LHCN-M2 (cell line): ENCODE measurements around the gene HDAC1. TPM values are rescaled to one million over a fixed set of nuclear protein-coding genes. Genes with fewer than 3 reads are reported as not detected.

Source experiments
- DNase-seq: peaks from one replicate; pipeline ENCODE4 v3.0.0-alpha.2; 2012; ENCODE audit warnings: low read depth
- total RNA-seq: library from RNA; depleted of rRNA; stranded (reverse); fragments of >200 nt; gene quantifications from 2 replicates; pipeline ENCODE4 v1.2.3, GENCODE V29; 2014; rRNA removed

The HDAC1 gene
- total RNA-seq, 1 experiment from 2014 or later = 54.4 TPM

DNA sequence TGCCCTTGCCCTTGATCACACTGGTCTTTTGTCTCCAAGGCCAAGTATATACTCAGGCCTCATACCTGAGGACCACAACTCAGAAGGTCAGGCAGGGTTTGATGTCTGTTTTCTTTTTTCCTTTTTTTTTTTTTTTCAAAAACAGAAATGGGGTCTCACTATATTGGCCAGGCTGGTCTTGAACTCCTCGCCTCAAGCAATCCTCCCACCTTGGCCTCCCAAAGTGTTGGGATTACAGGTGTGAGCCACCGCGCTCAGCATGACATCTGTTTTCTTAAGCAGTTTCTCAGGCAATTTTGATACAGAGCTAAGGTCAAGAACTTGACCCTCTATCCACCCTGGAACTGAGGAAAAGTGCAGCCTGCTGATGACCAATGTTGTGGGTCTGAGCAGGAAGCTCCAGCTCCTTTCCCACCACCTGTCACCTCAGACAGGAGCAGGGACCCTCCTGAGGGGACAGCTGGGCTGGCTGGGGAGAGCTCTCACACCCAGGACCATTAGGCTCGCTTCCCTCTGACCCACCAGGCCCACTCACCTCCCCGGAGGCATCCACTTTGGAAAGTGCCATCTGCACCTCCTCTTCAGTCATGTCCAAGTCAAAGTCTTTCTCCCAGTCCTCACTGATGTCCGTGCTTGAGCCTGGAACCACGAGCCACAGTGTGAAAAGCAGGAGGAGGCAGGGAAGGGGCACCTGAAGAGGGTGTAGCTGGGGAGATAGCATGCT is 76.2 kb downstream of the HDAC1 start:
- no peak for DNase-seq

DNA sequence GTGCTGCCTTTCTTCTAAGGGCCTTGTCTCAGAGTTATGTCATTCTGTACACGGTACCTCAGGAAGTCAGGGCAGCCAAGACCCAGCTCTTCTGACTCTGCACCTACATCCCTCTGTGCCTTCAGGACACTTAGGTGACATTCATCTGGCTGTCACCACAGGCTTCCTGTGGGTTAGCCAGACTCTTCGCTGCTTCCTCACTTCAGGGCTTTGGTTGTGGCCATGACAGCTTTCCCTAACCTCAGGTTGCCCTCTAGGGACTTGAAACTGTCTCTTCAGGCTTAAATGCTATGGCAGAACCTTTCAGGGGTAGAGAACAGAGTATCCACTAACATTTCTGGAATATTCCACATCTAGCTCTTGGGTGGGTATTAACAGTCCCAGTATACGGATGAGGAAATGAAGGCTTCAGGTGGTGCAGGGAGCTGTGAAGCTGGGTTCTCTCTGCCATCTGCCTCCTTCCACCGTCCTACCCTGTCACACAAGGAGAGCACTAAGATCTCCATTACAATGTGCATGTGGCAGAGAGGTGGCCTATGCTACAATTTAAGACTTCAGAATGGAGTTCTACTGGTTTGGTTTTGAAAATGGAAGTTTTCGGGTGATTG is 80.4 kb downstream of the HDAC1 start:
- DNase-seq = no peak

DNA sequence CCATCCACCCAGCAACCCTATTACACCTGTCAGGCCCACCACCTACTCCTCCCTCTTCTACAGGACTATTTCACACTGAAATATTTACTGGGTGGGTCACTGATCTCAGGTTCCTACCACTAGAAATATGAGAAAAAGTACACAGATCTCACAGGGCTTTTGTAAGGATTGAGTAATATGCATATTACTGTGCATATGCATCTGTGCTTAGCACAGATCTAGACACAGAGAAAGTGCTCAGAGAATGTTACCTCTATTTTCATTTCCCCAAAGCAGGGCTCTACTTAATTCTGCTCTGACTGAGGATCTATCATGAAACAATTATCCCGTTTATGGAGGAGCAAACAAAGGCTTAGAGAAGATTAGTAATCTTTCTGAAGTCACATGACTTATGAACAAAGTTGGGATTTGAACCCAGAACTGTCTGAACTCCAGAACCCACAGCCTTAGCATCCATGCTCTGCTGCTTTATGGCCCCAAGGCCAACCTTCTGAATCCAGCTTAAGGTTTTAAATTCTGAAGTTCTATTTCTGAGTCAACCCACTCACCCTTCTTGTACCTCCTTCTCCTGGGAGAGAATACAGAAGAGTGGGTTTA is 82.2 kb downstream of the HDAC1 start:
- no peak for DNase-seq

DNA sequence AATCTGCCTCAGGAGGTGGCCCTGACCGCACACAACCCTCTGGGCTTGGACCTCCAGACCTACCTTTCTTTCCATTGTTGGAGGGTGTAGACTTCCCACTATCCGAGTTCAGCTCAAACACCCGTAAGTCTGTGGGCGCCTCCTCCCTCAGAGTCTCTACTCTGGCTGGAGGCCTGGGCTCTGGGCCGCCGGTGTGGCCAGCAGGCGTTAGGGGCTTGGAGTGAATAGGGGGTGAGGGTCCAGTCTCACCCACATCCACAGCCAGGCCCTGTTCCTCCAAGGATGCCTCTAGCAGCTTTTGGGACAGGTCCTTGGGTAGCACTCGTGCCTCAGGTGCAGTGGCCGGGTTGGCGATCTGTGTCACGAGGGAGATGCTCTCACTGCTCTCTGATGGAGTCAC is 84.3 kb downstream of the HDAC1 start:
- no peak for DNase-seq

DNA sequence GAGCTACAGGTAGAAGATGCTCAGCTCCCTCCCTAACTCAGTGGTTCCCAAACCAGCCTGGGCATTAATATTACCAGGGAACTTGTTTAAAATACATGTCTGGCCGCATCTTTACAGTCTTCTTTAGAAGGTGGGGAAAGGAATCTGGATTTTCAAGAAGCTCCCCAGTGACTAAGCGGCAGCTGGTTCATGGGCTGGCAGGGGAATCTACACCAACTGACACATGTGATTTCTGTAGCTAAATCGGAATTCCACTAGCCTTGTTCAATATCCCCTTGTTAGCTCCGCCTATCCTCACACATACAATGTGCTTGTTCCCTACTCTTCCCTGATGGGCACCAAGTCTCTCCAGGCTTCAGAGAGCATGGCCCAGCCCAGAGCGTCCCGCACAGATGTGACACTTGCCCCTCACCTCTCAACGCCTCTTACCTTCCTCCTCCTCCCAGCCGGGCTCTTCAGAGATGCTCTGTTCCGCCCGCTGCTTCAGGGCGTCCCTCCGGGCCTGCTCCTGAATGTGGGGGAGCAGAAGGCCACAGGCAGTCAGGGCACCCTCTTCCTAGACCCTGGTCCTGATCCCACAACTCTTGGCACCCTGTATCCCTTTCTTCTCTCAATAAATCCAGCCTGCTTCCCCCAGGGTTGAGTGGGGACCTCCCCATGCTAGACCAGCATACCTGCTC is 85.8 kb downstream of the HDAC1 start:
- no peak for DNase-seq

DNA sequence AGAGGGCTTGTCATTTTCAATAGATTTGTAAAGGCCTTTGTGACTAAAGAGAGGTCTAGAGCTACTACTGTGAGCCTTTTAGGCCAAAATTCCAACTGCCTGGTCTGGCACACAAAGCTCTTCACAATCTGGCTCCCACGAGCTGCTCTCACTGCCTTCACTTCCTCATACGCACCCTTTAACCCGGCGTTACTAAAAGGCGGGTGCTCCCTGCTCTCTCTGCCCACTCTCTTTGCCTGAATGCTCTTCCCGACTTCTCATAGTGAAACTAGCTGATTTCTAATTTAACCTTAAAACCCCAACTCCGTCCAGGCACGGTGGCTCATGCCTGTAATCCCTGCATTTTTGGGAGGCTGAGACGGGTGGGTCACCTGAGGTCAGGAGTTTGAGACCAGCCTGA is 88.2 kb downstream of the HDAC1 start:
- DNase-seq = no peak

Other genes starting within 250 kb of the HDAC1 start
- 8.1 and 10.4 TPM in 2 replicates for gene TMEM39B, start 219.1 kb upstream of the HDAC1 start, total RNA-seq
- 50.8 and 57.4 TPM in 2 replicates for gene KPNA6, start 184.0 kb upstream of the HDAC1 start, total RNA-seq
- gene TXLNA, start 112.4 kb upstream of the HDAC1 start, total RNA-seq = 79.6 and 81.6 TPM in 2 replicates
- gene CCDC28B, start 91.5 kb upstream of the HDAC1 start, total RNA-seq = 9.1 and 10.8 TPM in 2 replicates
- 2.3 and 4.0 TPM in 2 replicates for gene IQCC, start 86.4 kb upstream of the HDAC1 start, total RNA-seq
- not detected in 2 replicates for gene DCDC2B, start 83.0 kb upstream of the HDAC1 start, total RNA-seq
- 14.4 and 16.6 TPM in 2 replicates for gene TMEM234, start 69.7 kb upstream of the HDAC1 start, total RNA-seq
- gene EIF3I, start 69.7 kb upstream of the HDAC1 start, total RNA-seq = 296 and 327 TPM in 2 replicates
- gene FAM167B, start 44.9 kb upstream of the HDAC1 start, total RNA-seq = 0.23 TPM in 1 of 2 replicates, not detected in the other
- not detected in 2 replicates for gene LCK, start 40.8 kb upstream of the HDAC1 start, total RNA-seq
- gene MARCKSL1, start 44.1 kb downstream of the HDAC1 start, total RNA-seq = 94.7 and 107 TPM in 2 replicates
- 2.0 and 5.2 TPM in 2 replicates for gene FAM229A, start 70.4 kb downstream of the HDAC1 start, total RNA-seq
- gene TSSK3, start 70.5 kb downstream of the HDAC1 start, total RNA-seq = 0.40 TPM in 1 of 2 replicates, not detected in the other
- gene BSDC1, start 102.4 kb downstream of the HDAC1 start, total RNA-seq = 55.4 and 58.0 TPM in 2 replicates
- not detected in 2 replicates for gene ZBTB8B, start 173.0 kb downstream of the HDAC1 start, total RNA-seq
- 5.2 and 5.7 TPM in 2 replicates for gene ZBTB8A, start 247.3 kb downstream of the HDAC1 start, total RNA-seq